ENCODE measurements around the gene TMEM272. TPM values are rescaled to one million over a fixed set of nuclear protein-coding genes. Genes with fewer than 3 reads are reported as not detected.

TMEM272 gene
- total RNA-seq, 4 donors from 2014 or later, result not detected

- intact Hi-C loops (cut with DNase I; ENCODE audit: low total_unique reads) (no loop called here), in situ Hi-C loops (cut with MboI; ENCODE audit: low pct_ligation_motif_present in 1 of 4, low pct_unique_long_range_greater_than_20kb in 1 of 4, low sequenced_read_pairs in 3 of 4) (loop anchor here in 2 of 4 donors (25.0 kb wide), 2 partner anchors 191 to 341 kb away; partner anchors contain the start of gene WDFY2 (in 1 of the 2))
- Histone ChIP-seq H3K27me3 (no peaks in the 10 kb centered on the region), H3K27ac (no peak overlapping the region), H3K9me3 (no peaks in the 10 kb centered on the region), H3K36me3 (no peaks in the 10 kb centered on the region), H3K4me3 (no peak overlapping the region), H3K4me1 (peaks cover 0 to 3% (median 1%) of the 10 kb centered on the region in 4 donors)
- no peak for DNase-seq
- WGBS, 2 donors (ENCODE audit: low coverage in 1 of 2), result 90 to 100% methylated on average over 2 to 9 of the region's 9 CpGs
- TF ChIP-seq, protein P1, sequence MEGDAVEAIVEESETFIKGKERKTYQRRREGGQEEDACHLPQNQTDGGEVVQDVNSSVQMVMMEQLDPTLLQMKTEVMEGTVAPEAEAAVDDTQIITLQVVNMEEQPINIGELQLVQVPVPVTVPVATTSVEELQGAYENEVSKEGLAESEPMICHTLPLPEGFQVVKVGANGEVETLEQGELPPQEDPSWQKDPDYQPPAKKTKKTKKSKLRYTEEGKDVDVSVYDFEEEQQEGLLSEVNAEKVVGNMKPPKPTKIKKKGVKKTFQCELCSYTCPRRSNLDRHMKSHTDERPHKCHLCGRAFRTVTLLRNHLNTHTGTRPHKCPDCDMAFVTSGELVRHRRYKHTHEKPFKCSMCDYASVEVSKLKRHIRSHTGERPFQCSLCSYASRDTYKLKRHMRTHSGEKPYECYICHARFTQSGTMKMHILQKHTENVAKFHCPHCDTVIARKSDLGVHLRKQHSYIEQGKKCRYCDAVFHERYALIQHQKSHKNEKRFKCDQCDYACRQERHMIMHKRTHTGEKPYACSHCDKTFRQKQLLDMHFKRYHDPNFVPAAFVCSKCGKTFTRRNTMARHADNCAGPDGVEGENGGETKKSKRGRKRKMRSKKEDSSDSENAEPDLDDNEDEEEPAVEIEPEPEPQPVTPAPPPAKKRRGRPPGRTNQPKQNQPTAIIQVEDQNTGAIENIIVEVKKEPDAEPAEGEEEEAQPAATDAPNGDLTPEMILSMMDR (IDR thresholded peaks at IDR 0.05), result no peak
- TF ChIP-seq POLR2AphosphoS5 (IDR thresholded peaks at IDR 0.05) (no peak), POLR2A (IDR thresholded peaks at IDR 0.05) (no peak), EP300 (IDR thresholded peaks at IDR 0.05; ENCODE audit: low read depth) (no peak)
Observed at GRCh38 chr13:51777921-51778320, 67.1 kb downstream of the TMEM272 start.

DNA sequence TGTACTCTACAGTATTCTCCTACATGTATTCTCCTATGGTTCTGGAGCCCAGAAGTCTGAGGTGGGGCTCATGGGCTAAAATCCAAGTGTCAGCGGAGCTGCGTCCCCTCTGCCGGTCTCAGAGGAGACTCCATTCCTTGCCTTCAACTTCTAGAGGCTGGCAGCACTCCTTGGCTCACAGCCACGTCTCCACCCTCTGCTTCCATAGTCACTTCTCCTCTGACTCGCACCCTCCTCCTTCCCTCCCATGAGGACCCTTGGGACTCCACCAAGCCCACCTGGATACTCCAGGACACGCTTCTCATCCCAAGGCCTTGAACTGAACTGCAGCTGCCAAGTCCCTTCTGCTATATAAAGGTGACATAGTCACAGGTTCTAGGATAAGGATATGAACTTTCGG, 68.8 kb downstream of the TMEM272 start:
- TF ChIP-seq POLR2A (IDR thresholded peaks at IDR 0.05) (no peak), POLR2AphosphoS5 (IDR thresholded peaks at IDR 0.05) (no peak), EP300 (IDR thresholded peaks at IDR 0.05; ENCODE audit: low read depth) (no peak)
- TF ChIP-seq, protein P1 (IDR thresholded peaks at IDR 0.05), result no peak
- in situ Hi-C loops (cut with MboI; ENCODE audit: low pct_ligation_motif_present in 1 of 4, low pct_unique_long_range_greater_than_20kb in 1 of 4, low sequenced_read_pairs in 3 of 4), result loop anchor here in 2 of 4 donors (25.0 kb wide), 2 partner anchors 189 to 339 kb away; partner anchors contain the start of gene WDFY2 (in 1 of the 2)
- H3K4me3 ChIP-seq, result no peak overlapping the region
- WGBS, 2 donors (ENCODE audit: low coverage in 1 of 2), result 92% methylated on average over 7 of the region's 7 CpGs; no CpG with 5 or more reads in 1 of the 2 donors
- no peaks in the 10 kb centered on the region for H3K36me3 ChIP-seq
- no peaks in the 10 kb centered on the region for H3K9me3 ChIP-seq
- H3K27me3 ChIP-seq, result no peaks in the 10 kb centered on the region
- intact Hi-C loops (cut with DNase I; ENCODE audit: low total_unique reads), result no loop called here
- no peak overlapping the region for H3K27ac ChIP-seq
- no peaks in the 10 kb centered on the region for H3K4me1 ChIP-seq
- no peak for DNase-seq

DNA sequence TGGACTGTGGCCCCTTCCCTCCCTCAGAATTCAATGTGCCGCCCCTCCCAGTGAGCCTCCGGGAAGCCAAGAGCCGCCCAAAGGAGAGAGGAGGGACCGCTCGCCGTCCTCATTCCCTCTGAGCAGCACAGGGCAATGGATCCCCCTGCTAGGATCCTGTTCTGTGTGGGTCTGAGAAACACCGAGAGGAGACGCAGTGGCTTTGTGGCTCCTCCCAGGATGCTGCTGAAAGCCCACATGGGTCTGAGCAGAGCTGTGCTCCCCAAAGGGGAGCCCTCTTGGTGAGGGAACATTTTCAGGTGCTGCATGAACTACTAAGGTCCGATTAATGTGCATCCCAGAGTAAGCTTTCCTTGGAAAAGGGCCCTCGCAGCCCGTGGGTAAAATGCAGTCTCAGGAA, 71.5 kb downstream of the TMEM272 start:
- intact Hi-C loops (cut with DNase I; ENCODE audit: low total_unique reads) (no loop called here), in situ Hi-C loops (cut with MboI; ENCODE audit: low pct_ligation_motif_present in 1 of 4, low pct_unique_long_range_greater_than_20kb in 1 of 4, low sequenced_read_pairs in 3 of 4) (no loop called here)
- Histone ChIP-seq H3K4me3 (no peak overlapping the region), H3K9me3 (no peaks in the 10 kb centered on the region), H3K27me3 (no peaks in the 10 kb centered on the region), H3K4me1 (peaks cover 0 to 5% (median 0%) of the 10 kb centered on the region in 4 donors), H3K27ac (no peak overlapping the region), H3K36me3 (no peaks in the 10 kb centered on the region)
- no peak for DNase-seq
- TF ChIP-seq POLR2AphosphoS5 (IDR thresholded peaks at IDR 0.05), result no peak
- no peak for TF ChIP-seq POLR2A (IDR thresholded peaks at IDR 0.05)
- TF ChIP-seq, protein P1 (IDR thresholded peaks at IDR 0.05), result no peak
- TF ChIP-seq EP300 (IDR thresholded peaks at IDR 0.05; ENCODE audit: low read depth), result no peak
- 87% methylated on average over 11 of the region's 11 CpGs; no CpG with 5 or more reads in 1 of the 2 donors for WGBS, 2 donors (ENCODE audit: low coverage in 1 of 2)

DNA sequence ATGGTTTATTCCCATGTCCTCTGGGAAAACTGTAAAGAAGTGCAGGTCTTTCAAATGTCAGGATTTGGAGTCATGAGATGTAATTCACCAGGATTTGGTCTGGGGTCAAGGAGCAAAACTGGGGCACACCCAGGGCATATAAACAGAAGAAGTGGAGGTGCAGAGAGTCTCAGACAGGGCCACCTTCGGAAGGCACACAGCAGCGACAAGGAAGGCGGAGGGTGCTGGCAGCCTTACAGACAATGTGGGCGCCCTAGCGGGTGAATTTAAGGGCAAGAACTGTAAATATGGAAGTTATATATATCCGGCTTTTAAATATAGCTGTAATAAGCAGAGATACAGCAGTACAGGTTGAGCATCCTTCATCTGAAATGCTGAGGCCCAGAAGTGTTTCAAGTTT, 72.2 kb downstream of the TMEM272 start:
- no peak for DNase-seq
- Histone ChIP-seq H3K9me3 (no peaks in the 10 kb centered on the region), H3K27ac (no peak overlapping the region), H3K27me3 (no peaks in the 10 kb centered on the region), H3K4me3 (no peak overlapping the region), H3K36me3 (no peaks in the 10 kb centered on the region), H3K4me1 (peaks cover 0 to 5% (median 0%) of the 10 kb centered on the region in 4 donors)
- intact Hi-C loops (cut with DNase I; ENCODE audit: low total_unique reads) (no loop called here), in situ Hi-C loops (cut with MboI; ENCODE audit: low pct_ligation_motif_present in 1 of 4, low pct_unique_long_range_greater_than_20kb in 1 of 4, low sequenced_read_pairs in 3 of 4) (no loop called here)
- WGBS, 2 donors (ENCODE audit: low coverage in 1 of 2), result 86 to 89% methylated on average over 6 of the region's 6 CpGs
- no peak for TF ChIP-seq POLR2A (IDR thresholded peaks at IDR 0.05)
- TF ChIP-seq, protein P1 (IDR thresholded peaks at IDR 0.05), result no peak

All from transverse colon (tissue), 4 donors.